ENCODE results near the gene PADI4. TPM values are rescaled to one million over a fixed set of nuclear protein-coding genes. Genes with fewer than 3 reads are reported as not detected.

The PADI4 gene
- total and polyA plus RNA-seq, 2 experiments from 2014 or later: 0.45 to 0.52 TPM

- Mint-ChIP-seq H3K27me3 (ENCODE audit: insufficient read depth, low read depth, poor library complexity) (peaks cover 53% of the 10 kb centered on the region), H3K27ac (no peak overlapping the region; the same call in 1 of the 2 replicates), H3K9me3 (peaks cover 3% of the 10 kb centered on the region; the same call in 2 of the 3 replicates), H3K36me3 (ENCODE audit: low read depth) (peaks cover 60% of the 10 kb centered on the region), H3K4me3 (no peak overlapping the region), H3K4me1 (peaks cover 64% of the 10 kb centered on the region)
- peak; percentile 90 for DNase-seq (ENCODE audit: low spot score)
- TF ChIP-seq, protein P1, sequence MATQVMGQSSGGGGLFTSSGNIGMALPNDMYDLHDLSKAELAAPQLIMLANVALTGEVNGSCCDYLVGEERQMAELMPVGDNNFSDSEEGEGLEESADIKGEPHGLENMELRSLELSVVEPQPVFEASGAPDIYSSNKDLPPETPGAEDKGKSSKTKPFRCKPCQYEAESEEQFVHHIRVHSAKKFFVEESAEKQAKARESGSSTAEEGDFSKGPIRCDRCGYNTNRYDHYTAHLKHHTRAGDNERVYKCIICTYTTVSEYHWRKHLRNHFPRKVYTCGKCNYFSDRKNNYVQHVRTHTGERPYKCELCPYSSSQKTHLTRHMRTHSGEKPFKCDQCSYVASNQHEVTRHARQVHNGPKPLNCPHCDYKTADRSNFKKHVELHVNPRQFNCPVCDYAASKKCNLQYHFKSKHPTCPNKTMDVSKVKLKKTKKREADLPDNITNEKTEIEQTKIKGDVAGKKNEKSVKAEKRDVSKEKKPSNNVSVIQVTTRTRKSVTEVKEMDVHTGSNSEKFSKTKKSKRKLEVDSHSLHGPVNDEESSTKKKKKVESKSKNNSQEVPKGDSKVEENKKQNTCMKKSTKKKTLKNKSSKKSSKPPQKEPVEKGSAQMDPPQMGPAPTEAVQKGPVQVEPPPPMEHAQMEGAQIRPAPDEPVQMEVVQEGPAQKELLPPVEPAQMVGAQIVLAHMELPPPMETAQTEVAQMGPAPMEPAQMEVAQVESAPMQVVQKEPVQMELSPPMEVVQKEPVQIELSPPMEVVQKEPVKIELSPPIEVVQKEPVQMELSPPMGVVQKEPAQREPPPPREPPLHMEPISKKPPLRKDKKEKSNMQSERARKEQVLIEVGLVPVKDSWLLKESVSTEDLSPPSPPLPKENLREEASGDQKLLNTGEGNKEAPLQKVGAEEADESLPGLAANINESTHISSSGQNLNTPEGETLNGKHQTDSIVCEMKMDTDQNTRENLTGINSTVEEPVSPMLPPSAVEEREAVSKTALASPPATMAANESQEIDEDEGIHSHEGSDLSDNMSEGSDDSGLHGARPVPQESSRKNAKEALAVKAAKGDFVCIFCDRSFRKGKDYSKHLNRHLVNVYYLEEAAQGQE (IDR thresholded peaks at IDR 0.05; ENCODE audit: unreplicated experiment): no peak
- TF ChIP-seq ZNF331 (CRISPR knock-in tag; IDR thresholded peaks at IDR 0.05; ENCODE audit: low read depth): no peak
- TF ChIP-seq, protein P2, sequence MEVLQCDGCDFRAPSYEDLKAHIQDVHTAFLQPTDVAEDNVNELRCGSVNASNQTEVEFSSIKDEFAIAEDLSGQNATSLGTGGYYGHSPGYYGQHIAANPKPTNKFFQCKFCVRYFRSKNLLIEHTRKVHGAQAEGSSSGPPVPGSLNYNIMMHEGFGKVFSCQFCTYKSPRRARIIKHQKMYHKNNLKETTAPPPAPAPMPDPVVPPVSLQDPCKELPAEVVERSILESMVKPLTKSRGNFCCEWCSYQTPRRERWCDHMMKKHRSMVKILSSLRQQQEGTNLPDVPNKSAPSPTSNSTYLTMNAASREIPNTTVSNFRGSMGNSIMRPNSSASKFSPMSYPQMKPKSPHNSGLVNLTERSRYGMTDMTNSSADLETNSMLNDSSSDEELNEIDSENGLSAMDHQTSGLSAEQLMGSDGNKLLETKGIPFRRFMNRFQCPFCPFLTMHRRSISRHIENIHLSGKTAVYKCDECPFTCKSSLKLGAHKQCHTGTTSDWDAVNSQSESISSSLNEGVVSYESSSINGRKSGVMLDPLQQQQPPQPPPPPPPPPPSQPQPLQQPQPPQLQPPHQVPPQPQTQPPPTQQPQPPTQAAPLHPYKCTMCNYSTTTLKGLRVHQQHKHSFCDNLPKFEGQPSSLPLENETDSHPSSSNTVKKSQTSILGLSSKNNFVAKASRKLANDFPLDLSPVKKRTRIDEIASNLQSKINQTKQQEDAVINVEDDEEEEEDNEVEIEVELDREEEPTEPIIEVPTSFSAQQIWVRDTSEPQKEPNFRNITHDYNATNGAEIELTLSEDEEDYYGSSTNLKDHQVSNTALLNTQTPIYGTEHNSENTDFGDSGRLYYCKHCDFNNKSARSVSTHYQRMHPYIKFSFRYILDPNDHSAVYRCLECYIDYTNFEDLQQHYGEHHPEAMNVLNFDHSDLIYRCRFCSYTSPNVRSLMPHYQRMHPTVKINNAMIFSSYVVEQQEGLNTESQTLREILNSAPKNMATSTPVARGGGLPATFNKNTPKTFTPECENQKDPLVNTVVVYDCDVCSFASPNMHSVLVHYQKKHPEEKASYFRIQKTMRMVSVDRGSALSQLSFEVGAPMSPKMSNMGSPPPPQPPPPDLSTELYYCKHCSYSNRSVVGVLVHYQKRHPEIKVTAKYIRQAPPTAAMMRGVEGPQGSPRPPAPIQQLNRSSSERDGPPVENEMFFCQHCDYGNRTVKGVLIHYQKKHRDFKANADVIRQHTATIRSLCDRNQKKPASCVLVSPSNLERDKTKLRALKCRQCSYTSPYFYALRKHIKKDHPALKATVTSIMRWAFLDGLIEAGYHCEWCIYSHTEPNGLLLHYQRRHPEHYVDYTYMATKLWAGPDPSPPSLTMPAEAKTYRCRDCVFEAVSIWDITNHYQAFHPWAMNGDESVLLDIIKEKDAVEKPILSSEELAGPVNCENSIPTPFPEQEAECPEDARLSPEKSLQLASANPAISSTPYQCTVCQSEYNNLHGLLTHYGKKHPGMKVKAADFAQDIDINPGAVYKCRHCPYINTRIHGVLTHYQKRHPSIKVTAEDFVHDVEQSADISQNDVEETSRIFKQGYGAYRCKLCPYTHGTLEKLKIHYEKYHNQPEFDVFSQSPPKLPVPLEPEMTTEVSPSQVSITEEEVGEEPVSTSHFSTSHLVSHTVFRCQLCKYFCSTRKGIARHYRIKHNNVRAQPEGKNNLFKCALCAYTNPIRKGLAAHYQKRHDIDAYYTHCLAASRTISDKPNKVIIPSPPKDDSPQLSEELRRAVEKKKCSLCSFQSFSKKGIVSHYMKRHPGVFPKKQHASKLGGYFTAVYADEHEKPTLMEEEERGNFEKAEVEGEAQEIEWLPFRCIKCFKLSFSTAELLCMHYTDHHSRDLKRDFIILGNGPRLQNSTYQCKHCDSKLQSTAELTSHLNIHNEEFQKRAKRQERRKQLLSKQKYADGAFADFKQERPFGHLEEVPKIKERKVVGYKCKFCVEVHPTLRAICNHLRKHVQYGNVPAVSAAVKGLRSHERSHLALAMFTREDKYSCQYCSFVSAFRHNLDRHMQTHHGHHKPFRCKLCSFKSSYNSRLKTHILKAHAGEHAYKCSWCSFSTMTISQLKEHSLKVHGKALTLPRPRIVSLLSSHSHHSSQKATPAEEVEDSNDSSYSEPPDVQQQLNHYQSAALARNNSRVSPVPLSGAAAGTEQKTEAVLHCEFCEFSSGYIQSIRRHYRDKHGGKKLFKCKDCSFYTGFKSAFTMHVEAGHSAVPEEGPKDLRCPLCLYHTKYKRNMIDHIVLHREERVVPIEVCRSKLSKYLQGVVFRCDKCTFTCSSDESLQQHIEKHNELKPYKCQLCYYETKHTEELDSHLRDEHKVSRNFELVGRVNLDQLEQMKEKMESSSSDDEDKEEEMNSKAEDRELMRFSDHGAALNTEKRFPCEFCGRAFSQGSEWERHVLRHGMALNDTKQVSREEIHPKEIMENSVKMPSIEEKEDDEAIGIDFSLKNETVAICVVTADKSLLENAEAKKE (CRISPR knock-in tag; IDR thresholded peaks at IDR 0.05): no peak
- TF ChIP-seq CTCF (conservative IDR thresholded peaks at IDR 0.05; ENCODE audit: low read depth in 2 of 2): peak; percentile 76 to 88
- TF ChIP-seq, protein P3, sequence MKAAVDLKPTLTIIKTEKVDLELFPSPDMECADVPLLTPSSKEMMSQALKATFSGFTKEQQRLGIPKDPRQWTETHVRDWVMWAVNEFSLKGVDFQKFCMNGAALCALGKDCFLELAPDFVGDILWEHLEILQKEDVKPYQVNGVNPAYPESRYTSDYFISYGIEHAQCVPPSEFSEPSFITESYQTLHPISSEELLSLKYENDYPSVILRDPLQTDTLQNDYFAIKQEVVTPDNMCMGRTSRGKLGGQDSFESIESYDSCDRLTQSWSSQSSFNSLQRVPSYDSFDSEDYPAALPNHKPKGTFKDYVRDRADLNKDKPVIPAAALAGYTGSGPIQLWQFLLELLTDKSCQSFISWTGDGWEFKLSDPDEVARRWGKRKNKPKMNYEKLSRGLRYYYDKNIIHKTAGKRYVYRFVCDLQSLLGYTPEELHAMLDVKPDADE (IDR thresholded peaks at IDR 0.05): no peak
- no peak for TF ChIP-seq ZNF114 (CRISPR knock-in tag; IDR thresholded peaks at IDR 0.05)
- no peak for TF ChIP-seq NANOG (IDR thresholded peaks at IDR 0.05; ENCODE audit: borderline replicate concordance)
- TF ChIP-seq STAT1 (IDR thresholded peaks at IDR 0.05; ENCODE audit: unreplicated experiment): no peak
- no peak for TF ChIP-seq CREB1 (CRISPR knock-in tag; IDR thresholded peaks at IDR 0.05; ENCODE audit: low read depth)
- no peak for TF ChIP-seq EZH2 (IDR thresholded peaks at IDR 0.05; ENCODE audit: low read depth, unreplicated experiment)
- no peak for TF ChIP-seq EZH2phosphoT487 (IDR thresholded peaks at IDR 0.05; ENCODE audit: unreplicated experiment)
- TF ChIP-seq JUNB (IDR thresholded peaks at IDR 0.05; ENCODE audit: unreplicated experiment): no peak
- TF ChIP-seq POLR2AphosphoS5 (IDR thresholded peaks at IDR 0.05; ENCODE audit: low read depth): peak; percentile 41
- no peaks in the 10 kb centered on the region for H3K27me3 ChIP-seq (ENCODE audit: insufficient read depth)
- H3F3A ChIP-seq (replicated peaks; ENCODE audit: low read depth): peaks cover 67% of the 10 kb centered on the region
- ATAC-seq: peak; percentile 78
- H3K4me2 ChIP-seq: no peak overlapping the region
- peak overlapping the region; percentile 82; the same call in 1 of the 2 replicates for H3K27ac ChIP-seq (ENCODE audit: low read depth)
- H3K4me1 ChIP-seq (ENCODE audit: insufficient read depth): peaks cover 3% of the 10 kb centered on the region; the same call in 1 of the 2 replicates
- peaks cover 35% of the 10 kb centered on the region for H3K36me3 ChIP-seq (ENCODE audit: insufficient read depth)
- peaks cover 16% of the 10 kb centered on the region for H4K20me1 ChIP-seq (replicated peaks; ENCODE audit: insufficient read depth)
- H2AFZ ChIP-seq: no peak overlapping the region
- H3K79me2 ChIP-seq (replicated peaks; ENCODE audit: insufficient read depth): peaks cover 2% of the 10 kb centered on the region; the same call in 1 of the 2 replicates
- no peaks in the 10 kb centered on the region for H3K9me2 ChIP-seq (ENCODE audit: insufficient read depth)
- no peak overlapping the region for H3K4me3 ChIP-seq
Observed at GRCh38 chr1:17405898-17406759, 98.1 kb downstream of the PADI4 start.

Data from GM23338 (cell line).